ENCODE measurements around the gene SDHB.

SDHB gene

DNA sequence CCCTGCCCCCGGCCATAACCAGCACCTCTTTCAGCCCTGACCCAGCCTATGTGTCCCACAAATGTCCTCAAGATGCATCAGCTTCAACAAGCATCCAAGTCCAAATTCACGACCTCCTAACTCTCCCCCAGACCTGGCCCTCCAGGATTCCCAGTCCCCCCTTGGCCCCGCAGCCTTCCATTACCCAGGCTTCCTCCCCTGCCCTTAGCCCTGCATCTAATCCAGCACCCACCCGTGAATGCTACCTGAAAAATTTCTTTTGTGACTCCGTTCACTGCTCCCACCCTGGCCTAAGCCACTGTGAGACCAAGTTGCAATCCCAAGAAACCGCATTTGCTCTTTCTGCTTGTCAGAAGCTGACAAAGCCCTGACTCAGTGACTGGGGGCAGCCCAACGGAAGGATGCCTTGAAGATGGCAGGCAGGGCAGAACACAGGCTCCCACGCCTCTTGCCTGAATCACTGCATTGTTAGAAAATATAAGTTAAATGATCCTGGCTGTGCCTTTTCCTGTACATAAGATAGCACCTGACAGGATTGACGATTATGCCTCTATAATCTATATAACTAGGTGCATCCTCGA, 72.5 kb downstream of the SDHB start:
- no peak for DNase-seq

DNA sequence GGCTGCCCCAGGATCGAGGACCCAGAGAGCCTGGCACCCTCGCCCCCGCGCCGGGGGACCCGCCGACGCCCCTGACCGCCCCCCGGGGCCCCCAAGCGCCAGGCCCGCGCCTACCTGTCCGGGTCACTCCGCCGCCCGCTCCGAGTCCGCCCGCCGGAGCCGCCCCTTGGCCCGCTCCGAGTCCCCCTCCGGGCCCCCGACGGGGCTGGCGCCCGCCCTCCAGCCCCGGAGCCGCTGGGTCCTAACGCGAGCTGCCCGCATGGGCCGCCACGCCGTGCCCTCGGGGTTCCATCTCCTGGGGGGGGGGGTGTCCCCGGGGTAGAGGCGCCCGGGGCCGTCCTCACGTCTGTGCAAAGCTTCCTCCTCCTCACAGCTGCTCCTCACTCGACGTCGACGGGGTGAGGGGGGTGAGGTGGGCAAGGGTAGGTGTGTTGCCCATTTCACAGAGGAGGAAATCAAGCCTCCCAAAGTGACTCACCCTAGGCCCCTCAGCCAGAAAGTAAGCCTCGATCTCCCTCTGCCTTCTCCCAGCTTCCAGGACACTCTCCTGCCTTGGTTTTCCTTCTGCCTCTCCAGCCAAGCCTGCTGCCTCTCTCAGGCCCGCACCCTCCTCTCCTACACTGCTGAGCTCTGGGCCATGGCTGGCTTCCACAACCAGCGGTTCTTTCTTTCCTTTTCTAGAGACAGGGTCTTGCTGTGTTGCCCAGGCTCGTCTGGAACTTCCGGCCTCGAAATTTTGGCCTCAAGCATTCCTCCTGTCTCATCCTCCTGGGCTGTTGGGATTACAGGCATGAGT, 73.2 kb downstream of the SDHB start, which contains the start of gene MFAP2:
Gene MFAP2, minus strand, starts transcription at position 148 of the 796 bp plus-strand sequence. CDS start 2,347 bp downstream, outside the sequence.
- DNase-seq: no peak

DNA sequence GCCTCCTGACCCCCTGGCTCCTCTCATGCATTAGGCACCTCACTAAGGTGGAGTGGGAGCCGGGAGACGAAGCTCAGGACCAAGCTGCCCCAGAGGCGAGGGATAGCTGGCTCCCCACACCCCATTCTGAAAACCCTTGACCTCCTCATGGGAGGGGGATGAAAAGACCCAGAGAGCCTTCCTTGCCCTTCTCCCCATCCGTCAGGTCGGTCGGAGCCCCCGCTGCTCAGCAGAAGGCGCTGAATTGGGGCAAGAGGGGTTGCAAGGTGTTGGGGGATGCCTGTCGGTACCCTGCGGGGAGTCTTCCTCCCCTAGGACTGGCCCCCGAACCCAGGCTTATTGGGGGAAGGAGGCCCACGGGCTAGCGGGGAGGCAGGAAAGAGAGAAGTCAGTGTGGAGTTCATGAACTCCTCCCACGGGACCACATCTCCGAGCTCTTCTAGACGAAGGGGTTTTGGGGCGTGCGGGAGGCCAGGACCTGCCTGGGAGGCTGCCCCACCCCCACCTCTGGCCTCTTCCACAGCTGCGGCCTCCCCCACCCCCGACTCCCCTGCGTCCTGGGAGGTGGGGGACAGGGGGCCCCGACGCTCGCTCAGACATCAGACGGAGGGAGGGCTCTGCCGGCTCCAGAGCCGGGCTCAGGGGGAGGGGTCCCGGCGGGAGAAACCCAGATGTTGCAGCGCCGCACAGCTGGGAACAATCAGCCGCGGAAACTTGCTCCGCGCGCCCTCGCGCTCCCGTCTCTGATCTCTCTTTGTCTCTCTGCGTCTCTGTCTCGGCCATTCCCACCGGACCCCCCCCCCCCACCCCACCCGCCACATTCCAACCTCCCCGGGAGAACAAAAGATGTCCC, 74.1 kb downstream of the SDHB start:
- no peak for DNase-seq

DNA sequence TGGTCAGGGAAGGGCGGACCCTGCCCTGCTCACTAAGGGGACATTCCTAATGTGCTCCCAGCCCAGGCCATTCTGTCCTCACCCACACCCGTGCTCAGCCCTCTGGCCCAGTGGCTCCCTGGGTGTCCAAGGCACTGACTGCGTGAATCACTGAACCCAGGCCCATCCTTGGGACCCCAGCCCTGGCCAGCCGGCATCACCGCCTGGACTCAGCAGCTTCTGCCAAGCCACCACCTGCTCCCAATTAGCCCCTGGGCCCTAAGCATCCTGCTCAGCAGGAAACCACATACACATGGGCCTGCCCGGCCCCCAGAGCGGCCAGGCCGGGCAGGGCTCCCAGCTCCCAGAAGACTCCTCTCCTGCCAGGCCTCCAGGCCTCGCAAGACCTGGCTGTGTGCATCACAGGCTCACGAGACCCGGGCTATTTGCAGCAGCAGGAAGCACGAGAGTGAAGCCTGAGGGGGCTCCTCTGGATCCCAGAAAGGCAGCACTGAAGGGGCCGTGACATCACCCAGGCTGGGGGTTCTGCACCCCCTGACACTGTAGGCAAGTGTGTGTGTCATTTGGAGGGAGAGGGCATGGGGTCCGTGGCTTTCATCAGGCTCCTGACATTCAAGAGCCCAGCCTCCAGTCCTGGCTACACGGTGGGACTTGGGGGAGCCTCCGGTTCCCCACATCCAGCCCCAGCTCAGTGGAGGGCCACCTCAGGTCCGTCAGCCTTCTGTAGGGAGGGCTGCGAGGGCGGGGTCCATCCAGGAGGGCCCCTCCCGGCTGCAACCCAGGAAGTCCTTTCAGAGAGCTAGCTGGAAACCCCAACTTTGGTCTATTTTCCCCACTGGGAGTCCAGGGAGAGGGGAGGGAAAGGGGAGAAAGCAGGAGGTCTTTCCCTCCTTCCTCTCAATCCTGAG, 75.0 kb downstream of the SDHB start:
- DNase-seq: no peak

DNA sequence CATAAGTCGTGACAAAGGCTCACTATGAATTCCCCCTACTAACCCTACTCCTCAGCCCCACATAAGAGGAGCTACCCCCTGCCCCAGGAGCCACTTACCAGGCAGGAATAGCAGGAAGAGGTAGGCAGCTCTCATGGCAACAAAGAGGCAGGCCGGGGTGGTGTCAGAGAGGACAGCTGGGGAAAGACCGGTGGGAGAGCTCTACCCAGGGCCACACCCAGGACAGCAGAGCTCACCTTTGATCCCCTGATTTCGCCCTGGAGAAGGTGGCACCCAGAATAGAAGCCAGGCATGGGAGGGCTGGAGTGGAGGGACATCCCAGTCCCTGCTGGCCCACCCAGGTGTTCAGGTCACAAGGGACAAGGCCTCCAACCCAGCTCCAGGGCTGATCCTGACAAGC, 75.7 kb downstream of the SDHB start:
- no peak for DNase-seq

DNA sequence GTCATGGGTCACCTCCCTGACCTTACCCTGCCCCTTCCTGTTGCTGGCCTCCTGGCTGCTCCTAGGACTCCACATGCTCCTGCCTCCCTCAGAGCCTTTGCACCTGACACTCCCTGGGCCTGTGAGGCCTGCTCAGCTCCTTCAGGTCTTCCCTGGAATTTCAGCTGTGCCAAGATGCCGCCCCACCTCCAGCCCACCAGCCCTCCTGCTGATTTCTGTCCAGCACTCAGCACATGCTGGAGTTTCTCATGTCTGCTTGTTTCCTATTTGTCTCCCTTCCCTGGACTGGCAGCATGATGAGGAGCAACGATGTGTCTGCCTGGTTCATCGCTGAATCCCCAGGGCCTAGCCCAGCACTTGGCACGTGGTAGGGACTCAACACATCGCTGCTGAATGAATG, 76.5 kb downstream of the SDHB start:
- no peak for DNase-seq

DNA sequence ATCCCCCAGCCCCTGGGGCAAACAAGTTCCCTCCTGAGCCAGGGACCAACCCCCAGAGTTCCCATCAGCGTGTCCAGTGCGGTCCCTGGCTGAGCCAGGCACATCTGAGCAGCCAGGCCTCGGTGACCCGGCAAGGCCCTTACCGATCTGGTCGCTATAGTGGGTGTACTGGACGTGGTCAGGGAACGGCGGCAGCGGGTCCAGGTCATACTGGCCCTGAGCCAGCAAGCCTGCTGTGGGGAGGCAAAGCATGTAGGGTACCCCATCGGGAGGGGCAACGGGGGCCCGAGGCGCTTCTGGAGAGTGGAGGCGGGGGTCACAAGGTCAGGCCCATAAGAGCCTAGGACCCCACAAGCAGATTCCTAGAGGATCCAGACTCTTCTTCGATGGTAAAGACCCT, 76.9 kb downstream of the SDHB start:
- DNase-seq: no peak

DNA sequence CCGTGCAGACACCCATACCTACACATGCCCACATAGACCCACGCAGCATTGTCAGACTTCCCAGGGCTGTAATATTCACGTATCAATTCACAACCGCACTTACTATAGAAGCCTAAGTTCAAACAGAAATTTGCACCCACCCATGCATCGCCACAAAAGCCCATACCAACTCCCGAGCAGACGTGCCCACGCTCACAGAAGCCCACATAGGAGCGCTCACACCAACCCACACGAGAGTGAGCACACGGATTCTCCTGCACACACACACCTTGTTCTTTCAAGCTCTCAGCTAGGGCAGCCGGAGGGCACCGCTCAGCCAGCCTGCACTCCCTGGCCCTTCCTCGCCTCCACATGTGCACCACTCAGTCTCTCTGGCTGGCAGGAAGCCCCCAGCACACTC, 78.0 kb downstream of the SDHB start:
- no peak for DNase-seq

DNA sequence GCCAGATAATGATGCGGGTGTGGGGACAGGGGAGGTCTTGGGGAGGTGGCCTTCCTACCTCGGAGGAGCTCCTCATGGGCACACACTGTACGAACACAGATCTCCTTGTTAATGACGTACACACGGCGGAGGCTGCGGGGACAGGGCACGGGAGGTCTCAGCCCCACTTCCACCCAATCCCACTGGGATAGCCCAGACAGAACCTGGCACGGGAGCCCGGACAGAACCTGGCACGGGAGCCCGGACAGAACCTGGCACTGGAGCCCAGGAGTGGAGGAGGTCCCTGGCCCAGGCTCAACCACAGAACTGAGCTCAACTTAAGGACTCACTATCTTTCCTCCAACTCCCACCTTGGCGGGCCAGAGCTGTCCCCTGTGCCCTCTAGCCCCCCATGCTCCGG, 78.6 kb downstream of the SDHB start:
- DNase-seq: no peak

DNA sequence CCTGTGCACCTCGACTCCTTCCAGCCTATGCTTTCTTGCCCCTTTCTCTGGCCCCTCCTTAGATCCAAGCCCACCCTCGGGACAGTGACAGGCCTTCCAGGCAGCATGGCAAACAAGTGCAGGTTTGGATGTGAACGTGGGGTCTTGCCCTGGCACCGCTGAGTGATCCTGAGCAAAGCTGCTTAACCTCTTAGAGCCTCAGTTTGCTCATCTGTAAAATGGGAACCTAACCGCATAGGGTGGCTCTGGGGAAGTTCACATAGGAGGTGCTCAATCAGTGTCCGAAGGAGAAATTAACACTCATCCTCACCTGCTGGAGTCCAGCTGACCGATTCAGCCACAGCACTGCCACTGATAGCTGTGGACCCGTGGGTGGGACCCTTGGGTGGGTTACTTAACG, 80.6 kb downstream of the SDHB start:
- DNase-seq: no peak

DNA sequence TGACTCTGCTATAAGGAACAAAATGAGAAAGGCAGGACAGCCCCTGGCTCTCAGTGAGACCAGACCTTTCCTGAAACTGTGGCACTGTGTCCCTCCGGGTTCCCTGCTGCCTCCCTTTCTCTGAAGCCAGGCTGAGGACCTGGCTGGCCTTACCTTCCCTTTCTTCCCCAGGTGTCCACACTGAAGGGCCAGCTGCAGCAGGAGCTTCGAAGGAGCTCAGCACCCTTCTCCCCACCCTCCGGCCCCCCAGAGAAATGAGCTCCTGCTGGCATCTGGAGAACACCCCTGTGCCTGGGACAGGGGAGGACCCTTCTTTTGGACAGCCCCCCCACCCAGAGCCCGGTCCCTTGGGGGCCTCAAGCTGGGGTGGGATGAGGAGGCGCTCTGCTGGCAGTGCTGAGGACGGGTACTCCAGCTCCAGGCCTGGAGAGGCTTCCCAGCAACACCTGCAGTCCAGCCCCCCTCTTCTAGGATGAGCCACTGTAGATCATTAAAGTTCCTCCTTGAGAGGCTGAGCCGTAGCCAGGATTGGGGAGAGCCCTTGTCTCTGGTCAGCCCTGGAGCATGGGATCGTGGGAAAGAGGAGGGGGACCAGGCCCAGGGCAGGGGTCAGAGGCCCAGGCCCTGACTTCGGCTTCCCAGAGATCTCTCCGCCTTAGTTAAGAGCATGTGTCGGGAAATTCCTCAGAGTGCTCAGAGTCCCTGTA, 81.5 kb downstream of the SDHB start:
- DNase-seq: no peak

DNA sequence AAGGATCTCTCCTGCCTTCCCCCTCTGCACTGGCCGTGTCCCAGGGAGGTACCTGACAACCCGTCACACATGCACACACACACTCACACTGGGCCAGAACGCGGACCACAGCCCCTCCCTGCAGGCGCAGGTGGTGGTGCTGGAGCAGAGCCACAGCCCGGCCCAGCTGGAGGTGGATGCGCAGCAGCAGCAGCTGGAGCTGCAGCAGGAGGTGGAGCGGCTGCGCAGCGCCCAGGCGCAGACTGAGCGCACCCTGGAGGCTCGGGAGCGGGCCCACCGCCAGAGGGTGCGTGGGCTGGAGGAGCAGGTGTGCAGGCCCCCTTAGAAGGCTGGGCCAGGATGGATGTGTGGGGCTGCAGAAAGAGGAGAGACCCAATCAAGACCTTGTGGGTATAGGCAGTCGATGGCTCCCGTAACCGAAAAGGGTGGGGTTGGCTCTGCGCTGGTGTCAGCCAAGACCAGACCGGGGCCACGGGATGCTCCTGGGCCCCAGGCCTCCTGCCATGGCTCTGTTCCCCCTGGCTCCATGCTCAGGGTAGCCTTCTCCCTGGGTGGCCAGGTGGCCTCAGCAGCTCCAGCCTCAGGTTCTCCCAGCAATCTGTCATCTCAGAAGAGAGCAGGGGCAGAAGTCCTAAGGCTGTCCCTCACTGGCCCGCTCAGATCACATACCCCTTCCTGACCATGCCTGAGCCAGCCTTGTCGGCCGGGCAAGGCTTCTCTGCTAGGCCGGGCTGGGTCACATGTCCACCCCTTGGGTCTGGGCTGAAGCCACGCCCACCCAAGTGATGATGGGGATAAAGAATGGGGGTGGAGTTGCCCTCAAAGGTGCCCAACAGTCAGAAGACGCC, 82.3 kb downstream of the SDHB start:
- DNase-seq: no peak

DNA sequence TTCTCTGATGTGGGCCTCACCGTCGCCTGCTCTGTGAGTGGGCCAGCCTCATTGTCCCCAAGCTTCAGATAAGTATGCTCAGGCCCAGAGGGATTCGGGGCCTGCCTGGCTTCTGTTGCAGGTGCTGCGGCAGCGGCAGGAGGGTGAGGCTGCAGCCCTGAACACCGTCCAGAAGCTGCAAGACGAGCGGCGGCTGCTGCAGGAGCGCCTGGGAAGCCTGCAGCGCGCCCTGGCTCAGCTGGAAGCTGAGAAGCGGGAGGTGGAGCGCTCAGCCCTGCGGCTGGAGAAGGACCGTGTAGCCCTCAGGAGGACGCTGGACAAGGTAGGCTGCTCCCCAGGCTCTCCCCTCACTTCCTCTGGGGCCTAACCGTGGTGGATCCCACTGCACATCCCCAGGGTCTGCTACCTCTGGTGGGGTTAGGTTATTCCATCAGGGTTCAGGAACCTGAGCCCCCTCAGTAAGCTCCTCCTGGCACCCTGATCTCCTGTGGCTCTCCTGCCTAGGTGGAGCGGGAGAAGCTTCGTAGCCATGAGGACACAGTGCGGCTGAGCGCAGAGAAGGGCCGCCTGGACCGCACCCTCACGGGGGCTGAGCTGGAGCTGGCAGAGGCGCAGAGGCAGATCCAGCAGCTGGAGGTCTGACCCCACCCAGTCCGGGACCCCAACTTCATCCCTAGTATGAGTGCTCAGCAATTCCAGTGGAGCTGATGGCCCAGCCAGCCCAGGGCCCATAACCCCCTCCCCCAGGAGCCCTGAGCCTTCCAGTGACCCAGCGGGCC, 83.5 kb downstream of the SDHB start:
- DNase-seq: no peak

DNA sequence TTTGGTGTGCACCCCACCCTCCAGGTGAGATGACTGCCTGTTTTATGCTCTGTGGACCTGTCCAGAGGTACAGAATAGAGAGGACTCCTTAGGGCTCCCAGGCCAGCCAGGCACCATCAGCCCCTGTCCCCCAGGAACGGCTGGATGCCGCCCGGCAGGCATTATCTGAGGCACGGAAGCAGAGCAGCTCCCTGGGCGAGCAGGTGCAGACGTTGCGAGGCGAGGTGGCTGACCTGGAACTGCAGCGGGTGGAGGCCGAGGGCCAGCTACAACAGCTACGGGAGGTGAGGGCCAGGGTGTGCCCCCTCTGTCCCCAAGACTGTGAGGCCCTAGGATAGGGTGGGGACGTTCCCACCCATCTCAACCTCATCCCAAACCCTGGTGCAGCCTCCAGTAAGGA, 84.2 kb downstream of the SDHB start:
- no peak for DNase-seq

DNA sequence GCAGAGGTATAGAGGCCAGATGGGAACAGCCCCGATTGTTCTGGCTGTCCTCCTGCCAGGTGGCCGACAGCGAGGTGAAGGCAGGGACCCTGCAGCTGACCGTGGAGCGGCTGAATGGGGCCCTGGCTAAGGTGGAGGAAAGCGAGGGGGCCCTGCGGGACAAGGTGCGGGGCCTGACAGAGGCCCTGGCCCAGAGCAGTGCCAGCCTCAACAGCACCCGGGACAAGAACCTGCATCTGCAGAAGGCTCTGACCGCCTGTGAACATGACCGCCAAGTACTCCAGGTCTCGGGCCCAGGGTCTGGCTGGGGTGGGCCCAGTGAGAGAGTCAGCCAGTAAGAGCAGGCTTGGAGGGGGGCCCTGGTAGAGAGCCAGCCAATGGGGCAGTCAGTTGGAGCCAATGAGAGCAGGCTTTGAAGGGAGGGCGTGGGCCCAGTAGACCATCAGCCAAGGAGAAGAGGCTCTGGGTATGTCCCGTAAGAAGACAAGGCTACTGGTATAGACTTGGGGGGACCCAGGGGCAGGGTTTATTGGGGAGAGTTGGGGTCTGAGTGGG, 84.7 kb downstream of the SDHB start:
- no peak for DNase-seq

Measured in CD4-positive, alpha-beta T cell treated with Interleukin-17A for 1 hour (primary cell).